HG03575 (cell line): ENCODE results near the gene KCNA5.

Experiments used
- ATAC-seq: cut with Tn5 transposase; IDR thresholded peaks from one replicate; pipeline ENCODE4 v1.9.1; 2021; ENCODE audit not compliant: unreplicated experiment, insufficient number of reproducible peaks, low FRiP score; ENCODE audit errors: extremely low read depth

The KCNA5 gene

DNA sequence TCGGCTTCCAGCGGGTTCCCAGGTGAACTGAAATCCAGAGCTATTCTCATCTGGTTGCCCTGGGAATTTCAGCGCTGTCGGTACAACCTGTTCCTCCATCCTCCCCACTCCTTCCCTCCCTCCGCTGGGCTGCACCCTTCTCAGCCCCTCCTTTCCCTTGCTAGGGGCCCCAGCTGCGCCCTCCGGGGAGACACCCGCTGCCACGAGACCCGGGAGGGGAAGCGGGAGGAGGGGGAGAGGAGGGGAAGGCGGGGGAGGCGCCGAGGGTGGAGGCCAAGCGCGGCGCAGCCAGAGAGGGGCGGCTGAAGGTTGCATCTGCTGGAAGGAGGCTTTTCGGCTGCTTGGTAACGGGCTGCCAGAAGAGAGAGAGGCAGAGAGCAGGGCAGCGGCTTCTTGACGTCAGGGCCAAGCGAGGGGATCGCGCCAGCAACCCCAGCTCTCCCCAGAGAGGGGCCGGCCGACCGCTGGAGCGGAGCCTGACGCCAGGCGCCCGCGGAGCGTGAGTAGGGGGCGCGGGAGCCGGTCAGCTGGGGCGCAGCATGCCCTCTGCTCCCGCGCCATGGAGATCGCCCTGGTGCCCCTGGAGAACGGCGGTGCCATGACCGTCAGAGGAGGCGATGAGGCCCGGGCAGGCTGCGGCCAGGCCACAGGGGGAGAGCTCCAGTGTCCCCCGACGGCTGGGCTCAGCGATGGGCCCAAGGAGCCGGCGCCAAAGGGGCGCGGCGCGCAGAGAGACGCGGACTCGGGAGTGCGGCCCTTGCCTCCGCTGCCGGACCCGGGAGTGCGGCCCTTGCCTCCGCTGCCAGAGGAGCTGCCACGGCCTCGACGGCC, at the start of gene KCNA5:
Gene KCNA5, plus strand, starts transcription at position 291 of the 831 bp plus-strand sequence. Its CDS starts 269 bp downstream, at position 560.
- ATAC-seq, result no peak

- ATAC-seq, result no peak
These were observed 49.1 kb upstream of the KCNA5 start for GRCh38 chr12:4994622-4995021.

GRCh38 chr12:4996714-4997113, 47.0 kb upstream of the KCNA5 start:
- no peak for ATAC-seq

- ATAC-seq, result no peak
These were observed 45.7 kb upstream of the KCNA5 start for GRCh38 chr12:4997939-4998338.

GRCh38 chr12:5000204-5000603, 43.5 kb upstream of the KCNA5 start:
- ATAC-seq, result no peak

DNA sequence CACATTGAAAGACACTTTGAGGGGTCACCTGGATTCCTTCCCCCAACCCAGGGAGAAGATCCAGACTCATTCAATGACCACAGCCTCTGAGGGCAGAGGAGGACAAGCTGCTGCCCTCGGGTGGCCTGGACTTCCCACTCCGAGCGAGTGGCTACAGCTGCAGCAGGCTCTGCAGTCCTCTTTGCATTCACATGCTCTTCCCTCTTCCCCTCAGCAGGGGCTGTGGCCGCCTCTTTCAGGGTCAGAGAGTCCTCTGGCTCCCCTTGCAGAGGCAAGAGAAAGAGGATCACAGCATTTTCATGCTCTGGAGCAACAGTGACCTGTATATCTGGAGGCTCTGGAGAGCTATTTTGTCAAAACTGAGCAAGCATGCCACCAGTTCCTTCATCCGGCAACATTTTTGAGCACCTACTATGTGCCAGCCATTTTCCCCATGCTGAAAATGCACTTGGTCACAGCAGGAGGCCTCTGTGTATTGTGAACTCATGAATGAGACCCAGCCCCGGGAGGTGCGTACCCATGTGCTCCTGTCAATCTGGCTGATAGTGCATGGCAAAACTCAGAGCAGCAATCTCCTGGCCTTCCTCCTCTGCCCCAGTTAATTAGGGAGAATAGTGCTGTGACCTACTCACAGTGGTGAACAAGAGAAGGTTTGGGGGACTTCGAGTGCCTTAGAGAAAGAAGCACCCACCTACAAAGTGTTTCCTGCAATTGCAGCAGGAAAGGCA, 42.9 kb upstream of the KCNA5 start:
- ATAC-seq, result no peak

GRCh38 chr12:5003025-5003666, 40.5 kb upstream of the KCNA5 start:
- ATAC-seq, result no peak

GRCh38 chr12:5008661-5009060, 35.0 kb upstream of the KCNA5 start:
- no peak for ATAC-seq

- ATAC-seq, result no peak
These were observed 33.5 kb upstream of the KCNA5 start for GRCh38 chr12:5010151-5010550.

GRCh38 chr12:5012337-5012736, 31.3 kb upstream of the KCNA5 start:
- no peak for ATAC-seq

- no peak for ATAC-seq
These were observed 30.4 kb upstream of the KCNA5 start for GRCh38 chr12:5013266-5013730.

- no peak for ATAC-seq
These were observed 29.4 kb upstream of the KCNA5 start for GRCh38 chr12:5014269-5014668.

DNA sequence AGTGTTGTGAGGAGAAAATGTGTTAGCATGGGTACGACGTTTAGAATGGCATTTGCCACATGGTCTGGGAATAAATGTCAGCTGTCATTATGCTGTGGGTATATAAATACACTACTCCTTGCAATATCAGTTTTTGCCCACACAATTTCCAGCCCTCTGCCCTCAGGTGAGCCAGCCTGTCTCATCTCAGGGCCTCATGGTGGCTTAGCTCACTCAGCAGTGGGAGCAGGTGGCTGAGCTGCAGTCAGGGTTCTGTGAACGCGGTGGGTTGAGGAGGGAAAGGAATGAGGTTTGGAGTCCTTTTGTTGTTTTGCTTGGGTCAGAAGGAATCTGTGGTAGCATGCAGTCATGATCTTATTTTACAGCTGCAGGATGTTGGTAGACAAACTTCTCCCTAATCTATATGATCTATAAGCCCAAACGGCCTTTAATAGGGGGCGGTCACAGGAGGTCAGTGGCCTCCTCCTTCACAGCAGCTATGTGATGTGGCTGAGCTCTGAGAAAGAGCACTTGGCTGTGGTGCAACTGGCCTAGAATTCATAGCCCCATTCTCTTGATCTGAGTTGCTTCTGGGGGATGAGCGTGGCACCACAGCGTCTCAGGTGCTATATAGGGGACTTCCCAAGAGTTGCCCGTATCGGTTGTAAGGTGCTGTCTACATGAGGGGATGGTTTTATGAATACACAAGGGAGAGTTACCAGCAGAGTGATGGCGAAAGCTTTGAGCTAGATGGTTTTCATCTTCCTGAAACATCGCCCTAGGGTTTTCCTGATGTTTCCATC, 27.8 kb upstream of the KCNA5 start:
- ATAC-seq, result no peak

DNA sequence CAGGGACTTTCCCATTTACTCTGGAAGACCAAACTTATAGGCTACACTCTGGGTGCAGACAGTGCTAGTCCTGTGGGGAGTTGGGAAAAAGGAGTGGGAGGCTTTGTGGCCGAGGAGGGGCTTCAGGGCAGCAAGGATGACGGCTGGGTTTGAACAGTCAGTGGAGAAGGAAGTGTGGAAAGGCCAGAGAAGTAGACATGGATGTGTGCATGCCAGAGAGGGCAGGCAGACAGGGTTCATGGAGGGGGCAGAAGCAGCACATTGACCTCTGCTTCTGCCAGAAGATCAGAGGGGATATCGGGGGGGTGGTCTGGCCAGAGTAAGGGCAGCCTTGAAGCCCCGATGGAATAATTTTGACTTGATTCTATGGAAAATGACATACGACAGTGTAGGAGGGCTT, 27.2 kb upstream of the KCNA5 start:
- no peak for ATAC-seq

DNA sequence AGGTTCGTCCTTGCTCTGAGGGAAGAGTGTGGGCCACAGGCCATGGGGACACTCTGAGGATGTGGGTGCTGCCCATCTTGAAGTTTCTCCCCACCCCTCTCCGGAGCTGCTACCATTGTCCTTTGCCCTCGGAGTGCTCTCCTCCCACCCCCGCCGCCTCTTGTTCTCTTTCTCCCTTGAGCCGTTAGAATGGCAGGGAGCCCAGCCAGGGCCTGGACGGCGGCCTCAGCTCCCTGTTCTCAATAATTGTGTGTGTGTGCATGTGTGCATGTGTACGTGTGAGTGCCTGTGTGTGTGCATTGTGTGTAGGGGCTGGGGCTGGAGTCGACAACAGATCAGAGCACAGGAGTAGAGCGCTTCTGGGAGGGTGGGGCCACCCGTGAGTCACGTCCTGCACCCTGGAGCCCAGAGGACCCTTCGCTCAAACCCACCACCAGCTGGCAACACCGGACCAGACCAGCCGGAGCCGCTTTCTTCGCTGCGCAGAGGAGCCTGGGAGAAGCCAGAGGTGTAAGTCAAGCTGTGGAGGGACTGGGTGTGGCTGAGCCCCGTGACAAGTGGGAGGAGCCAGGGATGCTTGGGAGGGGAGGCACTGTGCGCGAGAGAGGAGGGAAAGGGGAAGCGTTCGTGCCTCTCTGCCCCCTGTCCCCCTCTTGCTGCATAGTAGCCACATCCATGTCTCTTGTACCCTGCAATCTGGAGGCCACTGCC, 25.9 kb upstream of the KCNA5 start:
- ATAC-seq, result no peak

GRCh38 chr12:5018677-5019076, 25.0 kb upstream of the KCNA5 start:
- no peak for ATAC-seq

DNA sequence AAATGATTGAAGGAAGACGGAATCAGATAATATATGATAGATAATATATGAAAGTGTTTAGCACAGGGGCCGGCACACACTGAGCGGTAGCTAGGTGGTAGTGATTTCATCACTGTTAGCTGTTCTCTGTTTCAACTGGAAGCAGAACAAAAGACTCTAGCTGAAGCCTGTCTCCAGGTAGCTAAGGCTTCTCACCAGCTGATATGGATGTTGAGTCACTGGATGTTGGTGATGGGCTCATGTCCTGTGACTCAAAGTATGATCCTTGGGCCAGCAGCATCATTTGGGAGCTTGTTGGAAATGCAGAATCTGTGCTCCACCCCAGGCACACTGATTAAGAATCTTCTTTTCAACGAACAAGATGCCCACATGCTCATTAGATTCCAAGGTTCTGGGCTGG, 21.7 kb upstream of the KCNA5 start:
- ATAC-seq, result no peak

DNA sequence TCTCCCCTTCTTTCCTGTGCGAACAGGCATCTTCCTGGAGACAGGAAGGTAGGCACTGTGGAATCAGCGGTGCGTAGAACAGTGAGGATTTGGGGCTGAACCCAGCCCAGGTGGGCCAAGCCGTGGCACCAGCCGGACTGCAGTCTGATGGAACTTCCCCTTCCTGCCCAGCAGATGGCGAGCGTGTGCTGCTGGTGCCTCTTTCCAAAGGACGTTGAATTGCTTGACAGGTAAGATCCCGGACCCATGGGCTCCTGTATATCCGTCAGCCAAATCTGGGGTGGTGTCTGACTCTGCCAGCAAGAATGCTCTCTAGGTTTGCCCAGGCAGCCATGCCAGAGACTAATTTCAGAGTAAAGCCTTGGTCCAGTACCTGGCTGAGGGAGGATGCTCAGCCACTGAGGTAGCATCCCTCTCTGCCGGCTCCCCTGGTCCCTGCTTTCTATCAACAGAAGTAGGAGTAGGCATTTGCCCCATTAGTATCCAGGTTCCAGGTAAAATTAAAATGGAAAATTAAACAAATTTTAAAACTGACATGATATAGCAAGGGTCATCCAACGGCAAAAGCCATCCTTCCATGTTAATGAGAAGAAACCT, 21.1 kb upstream of the KCNA5 start:
- ATAC-seq, result no peak
